HepG2 (cell line): ENCODE data around the gene CHCHD1. TPM values are rescaled to one million over a fixed set of nuclear protein-coding genes. Genes with fewer than 3 reads are reported as not detected.

ENCODE experiments used
- CAMTA2 ChIP-seq: sonication (generic); formaldehyde crosslinking; IDR thresholded peaks from 2 replicates; pipeline ENCODE4 v1.4.0; 2020; ENCODE audit warnings: mild to moderate bottlenecking, missing genetic modification reagents, borderline replicate concordance
- FOSL1 ChIP-seq: sonication (generic); formaldehyde crosslinking; IDR thresholded peaks from 2 replicates; pipeline ENCODE4 v1.9.0; 2021; ENCODE audit warnings: missing genetic modification reagents, borderline replicate concordance
- FOXP1 ChIP-seq, 2 experiments: fragments of 450-650 bp in 1 of 2; IDR thresholded peaks; 2 replicates each; pipeline ENCODE4 v1.6.1; 2017 to 2018; ENCODE audit warnings: antibody characterized with exemption in 1 of 2
- LRRFIP1 ChIP-seq: sonication (generic); formaldehyde crosslinking; conservative IDR thresholded peaks from 2 replicates; pipeline ENCODE4 v1.4.0; 2020; ENCODE audit warnings: missing genetic modification reagents
- MLXIP ChIP-seq: sonication (generic); formaldehyde crosslinking; IDR thresholded peaks from 2 replicates; pipeline ENCODE4 v1.9.0; 2021; ENCODE audit warnings: missing genetic modification reagents, borderline replicate concordance
- MTA3 ChIP-seq: sonication (generic); formaldehyde crosslinking; IDR thresholded peaks from 2 replicates; pipeline ENCODE4 v1.4.0; 2020; ENCODE audit warnings: missing genetic modification reagents
- MXI1 ChIP-seq: IDR thresholded peaks from 3 replicates; pipeline ENCODE4 v1.6.1; 2012; ENCODE audit warnings: low read depth, low read length, inconsistent platforms, borderline replicate concordance
- NCOA5 ChIP-seq: sonication (generic); formaldehyde crosslinking; IDR thresholded peaks from 2 replicates; pipeline ENCODE4 v1.4.0; 2020; ENCODE audit warnings: missing genetic modification reagents
- ONECUT2 ChIP-seq: sonication (generic); formaldehyde crosslinking; IDR thresholded peaks from 2 replicates; pipeline ENCODE4 v1.4.0; 2020; ENCODE audit warnings: missing genetic modification reagents
- RBM39 ChIP-seq: fragments of 200-400 bp; formaldehyde crosslinking; IDR thresholded peaks from one replicate; pipeline ENCODE4 v1.6.1; 2018; ENCODE audit warnings: antibody characterized with exemption, mild to moderate bottlenecking, low read depth, low read length; ENCODE audit not compliant: poor library complexity, severe bottlenecking
- RXRB ChIP-seq: IDR thresholded peaks from 2 replicates; pipeline ENCODE4 v1.6.1; 2016; ENCODE audit warnings: borderline replicate concordance, missing genetic modification reagents, missing compliant biosample characterization
- SOX6 ChIP-seq, 2 experiments: fragments of 450-650 bp in 1 of 2; sonication (generic) in 1 of 2; formaldehyde crosslinking in 1 of 2; IDR thresholded peaks; 2 replicates each; pipeline versions ENCODE4 v1.4.0 to v1.6.1; 2017 to 2020; ENCODE audit warnings: antibody characterized with exemption in 1 of 2, mild to moderate bottlenecking in 1 of 2, missing genetic modification reagents in 1 of 2
- TGIF2 ChIP-seq: IDR thresholded peaks from 2 replicates; pipeline ENCODE4 v1.6.1; 2016; ENCODE audit warnings: control low read depth, missing compliant biosample characterization
- THYN1 ChIP-seq: sonication (generic); formaldehyde crosslinking; IDR thresholded peaks from 2 replicates; pipeline ENCODE4 v1.8.1; 2023; ENCODE audit warnings: low read depth, mild to moderate bottlenecking, moderate library complexity, missing genetic modification reagents, borderline replicate concordance
- ZBTB2 ChIP-seq: sonication (generic); formaldehyde crosslinking; IDR thresholded peaks from 2 replicates; pipeline ENCODE4 v1.8.0; 2022; ENCODE audit warnings: low read depth, missing genetic modification reagents
- ZBTB20 ChIP-seq: sonication (generic); formaldehyde crosslinking; IDR thresholded peaks from 2 replicates; pipeline ENCODE4 v1.8.1; 2023; ENCODE audit warnings: missing genetic modification reagents, low read depth, mild to moderate bottlenecking, borderline replicate concordance
- ZFP90 ChIP-seq: sonication (generic); formaldehyde crosslinking; IDR thresholded peaks from 2 replicates; pipeline ENCODE4 v1.8.0; 2022; ENCODE audit warnings: missing genetic modification reagents, mild to moderate bottlenecking, inconsistent platforms, borderline replicate concordance
- ZKSCAN8 ChIP-seq: IDR thresholded peaks from 2 replicates; pipeline ENCODE4 v1.6.1; 2016; ENCODE audit warnings: borderline replicate concordance, missing genetic modification reagents, missing compliant biosample characterization
- ZNF160 ChIP-seq: sonication (generic); formaldehyde crosslinking; IDR thresholded peaks from 2 replicates; pipeline ENCODE4 v1.8.0; 2022; ENCODE audit warnings: mild to moderate bottlenecking, inconsistent platforms, missing genetic modification reagents
- ZNF704 ChIP-seq: sonication (generic); formaldehyde crosslinking; IDR thresholded peaks from 2 replicates; pipeline ENCODE4 v1.8.1; 2023; ENCODE audit warnings: mild to moderate bottlenecking, inconsistent platforms, moderate library complexity, missing genetic modification reagents, borderline replicate concordance
- polyA plus RNA-seq, 8 experiments: library from polyadenylated mRNA; depleted of rRNA in 3 of 8; stranded (reverse) in 7 of 8; unstranded in 1 of 8; fragments of >200 nt; fragmentation: Illumina TruSeq in 4 of 8; extraction: Trizol in 4 of 8; gene quantifications; 2 replicates each; pipeline versions ENCODE4 v1.2.1 to v1.2.3, GENCODE V29; 2011 to 2016; ENCODE audit warnings: low read depth in 4 of 8, missing spikeins in 1 of 8, mixed read lengths in 1 of 8; ENCODE audit not compliant: insufficient read depth in 1 of 8
- total RNA-seq, 5 experiments: library from RNA; depleted of rRNA; stranded (reverse); fragments of >200 nt; fragmentation: Illumina TruSeq; extraction: Trizol; gene quantifications; 2 replicates each; pipeline ENCODE4 v1.2.3, GENCODE V29; 2016; ENCODE audit warnings: low read depth in 1 of 5

CHCHD1 gene
- total and polyA plus RNA-seq, 2 of the 13 experiments (the other 11 are each of a cell fraction or from before 2014, with no cell fraction given), result 36.9 to 71.2 TPM

DNA sequence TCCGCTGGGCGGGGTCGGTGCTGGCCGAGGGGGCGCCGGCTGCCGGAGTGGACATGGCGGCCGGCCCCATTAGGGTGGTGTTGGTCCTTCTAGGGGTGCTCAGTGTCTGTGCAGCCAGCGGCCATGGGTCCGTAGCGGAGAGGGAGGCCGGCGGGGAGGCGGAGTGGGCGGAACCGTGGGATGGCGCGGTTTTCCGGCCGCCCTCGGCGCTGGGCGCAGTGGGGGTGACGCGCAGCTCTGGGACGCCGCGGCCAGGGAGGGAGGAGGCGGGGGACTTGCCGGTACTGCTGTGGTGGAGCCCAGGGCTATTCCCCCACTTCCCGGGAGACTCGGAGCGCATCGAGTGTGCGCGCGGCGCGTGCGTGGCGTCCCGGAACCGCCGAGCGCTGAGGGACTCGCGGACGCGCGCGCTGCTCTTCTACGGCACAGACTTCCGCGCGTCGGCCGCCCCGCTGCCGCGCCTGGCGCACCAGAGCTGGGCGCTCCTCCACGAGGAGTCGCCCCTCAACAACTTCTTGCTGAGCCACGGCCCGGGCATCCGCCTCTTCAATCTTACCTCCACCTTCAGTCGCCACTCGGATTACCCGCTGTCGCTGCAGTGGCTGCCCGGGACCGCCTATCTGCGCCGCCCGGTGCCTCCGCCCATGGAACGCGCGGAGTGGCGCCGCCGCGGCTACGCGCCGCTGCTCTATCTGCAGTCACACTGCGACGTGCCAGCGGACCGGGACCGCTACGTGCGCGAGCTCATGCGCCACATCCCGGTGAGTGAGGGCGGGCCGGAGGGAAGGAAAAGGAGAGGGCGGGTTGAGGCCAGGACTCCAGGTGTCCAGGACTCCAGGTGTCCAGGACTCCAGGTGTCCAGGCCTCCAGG is 9.3 kb upstream of the CHCHD1 start (continued):
- TF ChIP-seq CAMTA2, result peak; percentile 88; the same call in 1 of the 2 replicates
- peak; percentile 28 for TF ChIP-seq RBM39
- no peak; the same call in 2 of the 3 replicates for TF ChIP-seq MXI1
- no peak for TF ChIP-seq MTA3 (CRISPR knock-in tag)
- no peak for TF ChIP-seq ZKSCAN8 (CRISPR knock-in tag)
- 0 out of 2 replicates have a peak, but pooled peaks have one; percentile 44 for TF ChIP-seq ZNF704 (CRISPR knock-in tag)
- TF ChIP-seq SOX6 (IDR thresholded peaks at IDR 0.05), result no peak
- peak; percentile 21; the same call in 1 of the 2 replicates for TF ChIP-seq SOX6 (CRISPR knock-in tag; IDR thresholded peaks at IDR 0.05)
- no peak; the same call in 1 of the 2 replicates for TF ChIP-seq ZNF160 (CRISPR knock-in tag)
- TF ChIP-seq FOXP1 (IDR thresholded peaks at IDR 0.05), result no peak
- no peak for TF ChIP-seq FOXP1 (CRISPR knock-in tag; IDR thresholded peaks at IDR 0.05)
- TF ChIP-seq THYN1 (CRISPR knock-in tag), result no peak
- no peak for TF ChIP-seq MLXIP (CRISPR knock-in tag)
- TF ChIP-seq ONECUT2, result no peak
- TF ChIP-seq FOSL1 (CRISPR knock-in tag), result no peak; the same call in 1 of the 2 replicates
- no peak for TF ChIP-seq NCOA5
- TF ChIP-seq ZFP90 (CRISPR knock-in tag), result no peak
- TF ChIP-seq RXRB (CRISPR knock-in tag), result peak; percentile 30; the same call in 1 of the 2 replicates
- TF ChIP-seq ZBTB2 (CRISPR knock-in tag), result peak; percentile 72
- no peak for TF ChIP-seq LRRFIP1 (CRISPR knock-in tag)
- no peak for TF ChIP-seq ZBTB20
- TF ChIP-seq TGIF2 (CRISPR knock-in tag), result no peak
